DMS114 treated with DMSO at 0.1 percent for 48 hours (cell line): ENCODE results near the gene PRR33.
"Not testable (repeated sequence)": the region's sequence is repeated elsewhere in the genome, so short reads cannot be mapped to it uniquely, and the experiment has no call there.

ENCODE experiments used
- DNase-seq: peaks from one replicate; lab custom pipeline; 2025; ENCODE audit not compliant: unreplicated experiment; lab: John Stamatoyannopoulos, UW

Gene PRR33

GRCh38 chr11:1878137-1879031, 13.3 kb downstream of the PRR33 start:
- no peak for DNase-seq

GRCh38 chr11:1877211-1878136, 14.2 kb downstream of the PRR33 start:
- no peak for DNase-seq

GRCh38 chr11:1876361-1877063, 15.2 kb downstream of the PRR33 start:
- no peak for DNase-seq

GRCh38 chr11:1875851-1876301, 15.8 kb downstream of the PRR33 start:
- DNase-seq = not testable (repeated sequence)

- no peak for DNase-seq
These were observed 16.4 kb downstream of the PRR33 start for GRCh38 chr11:1875093-1875850.

- DNase-seq = not testable (repeated sequence)
These were observed 17.1 kb downstream of the PRR33 start for GRCh38 chr11:1874441-1875092.

- not testable (repeated sequence) for DNase-seq
These were observed 17.9 kb downstream of the PRR33 start for GRCh38 chr11:1873813-1874150.

GRCh38 chr11:1873048-1873812, 18.5 kb downstream of the PRR33 start:
- no peak for DNase-seq

GRCh38 chr11:1872267-1872985, 19.3 kb downstream of the PRR33 start:
- no peak for DNase-seq

GRCh38 chr11:1871531-1871930, 20.2 kb downstream of the PRR33 start:
- no peak for DNase-seq

GRCh38 chr11:1870721-1871466, 20.8 kb downstream of the PRR33 start:
- no peak for DNase-seq

GRCh38 chr11:1870326-1870696, 21.4 kb downstream of the PRR33 start:
- DNase-seq = no peak

- no peak for DNase-seq
These were observed 22.0 kb downstream of the PRR33 start for GRCh38 chr11:1869427-1870325.

- DNase-seq = no peak
These were observed 22.9 kb downstream of the PRR33 start for GRCh38 chr11:1868636-1869291.

GRCh38 chr11:1868056-1868635, 23.5 kb downstream of the PRR33 start:
- DNase-seq = no peak

- DNase-seq = no peak
These were observed 24.3 kb downstream of the PRR33 start for GRCh38 chr11:1867381-1867780.
